Endothelial cell of coronary artery (primary cell): ENCODE measurements around the gene GJC2. TPM values are rescaled to one million over a fixed set of nuclear protein-coding genes. Genes with fewer than 3 reads are reported as not detected.

Experiments
- total RNA-seq: library from RNA; depleted of rRNA; stranded (reverse); fragments of >200 nt; gene quantifications from 2 replicates; pipeline ENCODE4 v1.2.3, GENCODE V29; 2014

Gene GJC2
- total RNA-seq = 1.2 and 3.9 TPM in 2 replicates

GRCh38 chr1:228149406-228150119 lies at the start of gene GJC2:
GJC2 (plus strand) TSS chr1:228149930; CDS start chr1:228157759, 7,829 bp downstream.

GRCh38 chr1:228102791-228103620 lies 46.7 kb upstream of the GJC2 start, which contains the start of gene C1orf35:
C1orf35 (minus strand) TSS chr1:228103325; CDS start chr1:228103227, 98 bp downstream.

GRCh38 chr1:228109073-228109961 lies 40.4 kb upstream of the GJC2 start, which contains the start of gene MRPL55:
MRPL55 (minus strand) TSS chr1:228109299; CDS start chr1:228108260, 1,039 bp downstream.

GRCh38 chr1:228139931-228140723 lies 9.6 kb upstream of the GJC2 start, which contains the start of gene GUK1:
GUK1 (plus strand) TSS chr1:228140279; CDS start chr1:228140303, 24 bp downstream.

GRCh38 chr1:228165372-228166169 lies 15.8 kb downstream of the GJC2 start, which contains the start of gene IBA57:
IBA57 (plus strand) TSS chr1:228165804; CDS start chr1:228165817, 13 bp downstream.

GRCh38 chr1:228207851-228208821 lies 58.4 kb downstream of the GJC2 start, which contains the start of gene OBSCN:
OBSCN (plus strand) TSS chr1:228208044; CDS start chr1:228211784, 3,740 bp downstream.

Other genes with a start within 250 kb of the GJC2 start
- gene WNT9A, start 202.0 kb upstream of the GJC2 start, total RNA-seq = 1.3 and 4.4 TPM in 2 replicates
- gene WNT3A, start 142.9 kb upstream of the GJC2 start, total RNA-seq = not detected in 2 replicates
- gene ARF1, start 67.2 kb upstream of the GJC2 start, total RNA-seq = 270 and 290 TPM in 2 replicates
- 9.2 and 10.7 TPM in 2 replicates for gene C1orf35, start 46.6 kb upstream of the GJC2 start, total RNA-seq
- gene MRPL55, start 40.6 kb upstream of the GJC2 start, total RNA-seq = 61.8 and 63.3 TPM in 2 replicates
- gene GUK1, start 9.7 kb upstream of the GJC2 start, total RNA-seq = 472 and 568 TPM in 2 replicates
- gene IBA57, start 15.9 kb downstream of the GJC2 start, total RNA-seq = 4.5 and 5.5 TPM in 2 replicates
- 2.2 and 3.5 TPM in 2 replicates for gene OBSCN, start 58.1 kb downstream of the GJC2 start, total RNA-seq